Sigmoid colon (tissue), 7 donors: Measurements from ENCODE around the gene SLC25A51. TPM values are rescaled to one million over a fixed set of nuclear protein-coding genes. Genes with fewer than 3 reads are reported as not detected.

Source experiments
- DNase-seq: peaks from one replicate; pipeline ENCODE4 v3.0.0-alpha.2; 2019
- H3K27ac ChIP-seq, 4 donors: fragments of 200-600 bp; sonication (generic); one replicate each; pipeline ENCODE4 v1.5.1; 2016 to 2019; ENCODE audit warnings: mild to moderate bottlenecking in 1 of 4
- H3K27me3 ChIP-seq, 3 donors: fragments of 200-600 bp; sonication (generic); one replicate each; pipeline ENCODE4 v1.5.1; 2019; ENCODE audit warnings: mild to moderate bottlenecking in 1 of 3
- H3K36me3 ChIP-seq, 4 donors: fragments of 200-600 bp; sonication (generic); one replicate each; pipeline ENCODE4 v1.5.1; 2016 to 2019
- H3K4me1 ChIP-seq, 4 donors: fragments of 200-600 bp; sonication (generic); one replicate each; pipeline ENCODE4 v1.5.1; 2017 to 2019
- H3K4me3 ChIP-seq, 4 donors: fragments of 200-600 bp; sonication (generic); one replicate each; pipeline ENCODE4 v1.5.1; 2017 to 2019; ENCODE audit warnings: mild to moderate bottlenecking in 2 of 4, moderate library complexity in 1 of 4
- H3K9me3 ChIP-seq, 4 donors: fragments of 200-600 bp in 3 of 4; sonication (generic) in 3 of 4; one replicate each; pipeline versions ENCODE4 v1.5.1 to v1.6.1; 2013 to 2019
- EP300 ChIP-seq, 4 donors: sonication (generic); formaldehyde crosslinking; IDR thresholded peaks; one replicate each; pipeline ENCODE4 v1.6.1; 2017; ENCODE audit warnings: antibody characterized with exemption in 4 of 4
- POLR2A ChIP-seq, 2 donors: fragments of 450-650 bp; IDR thresholded peaks; one replicate each; pipeline ENCODE4 v1.6.1; 2016; ENCODE audit warnings: antibody characterized with exemption in 2 of 2, mild to moderate bottlenecking in 2 of 2, moderate library complexity in 2 of 2
- POLR2AphosphoS5 ChIP-seq, 4 donors: sonication (generic); formaldehyde crosslinking; IDR thresholded peaks; one replicate each; pipeline ENCODE4 v1.6.1; 2017; ENCODE audit warnings: antibody characterized with exemption in 4 of 4
- WGBS, 2 donors: extraction: QIAGEN DNeasy Blood & Tissue Kit; methylation state at CpG; one replicate each; pipeline ENCODE4 v1.1.7; 2013; 5-methylcytosine and 5-hydroxymethylcytosine counted together
- intact Hi-C: fragments of 100-400 bp; cut with DNase I; formaldehyde crosslinking; loops from one replicate; pipeline ENCODE4 v1.15.1; 2023
- polyA plus RNA-seq, 3 donors: library from polyadenylated mRNA; stranded (reverse); fragments of 200-250 nt; gene quantifications; one replicate each; pipeline ENCODE4 v1.2.3, GENCODE V29; 2013
- total RNA-seq, 4 donors: library from RNA; depleted of rRNA; stranded (reverse); fragments of >200 nt; gene quantifications; one replicate each; pipeline ENCODE4 v1.1.0, GENCODE V29; 2016
- TF ChIP-seq, protein P1 (sequence below), 4 experiments: fragments of 450-650 bp in 3 of 4; fragments of 200-600 bp in 1 of 4; IDR thresholded peaks; one replicate each; pipeline ENCODE4 v1.5.1; 2016 to 2019; ENCODE audit warnings: antibody characterized with exemption in 4 of 4, mild to moderate bottlenecking in 3 of 4, moderate library complexity in 2 of 4
- donor health status: healthy with polysubstance abuse.
- donor health status: Bipolar disorder and iron deficiency.
- donor health status: healthy.

SLC25A51 gene
- total and polyA plus RNA-seq, 7 donors = 4.2 to 31.0 (median 19.3) TPM

DNA sequence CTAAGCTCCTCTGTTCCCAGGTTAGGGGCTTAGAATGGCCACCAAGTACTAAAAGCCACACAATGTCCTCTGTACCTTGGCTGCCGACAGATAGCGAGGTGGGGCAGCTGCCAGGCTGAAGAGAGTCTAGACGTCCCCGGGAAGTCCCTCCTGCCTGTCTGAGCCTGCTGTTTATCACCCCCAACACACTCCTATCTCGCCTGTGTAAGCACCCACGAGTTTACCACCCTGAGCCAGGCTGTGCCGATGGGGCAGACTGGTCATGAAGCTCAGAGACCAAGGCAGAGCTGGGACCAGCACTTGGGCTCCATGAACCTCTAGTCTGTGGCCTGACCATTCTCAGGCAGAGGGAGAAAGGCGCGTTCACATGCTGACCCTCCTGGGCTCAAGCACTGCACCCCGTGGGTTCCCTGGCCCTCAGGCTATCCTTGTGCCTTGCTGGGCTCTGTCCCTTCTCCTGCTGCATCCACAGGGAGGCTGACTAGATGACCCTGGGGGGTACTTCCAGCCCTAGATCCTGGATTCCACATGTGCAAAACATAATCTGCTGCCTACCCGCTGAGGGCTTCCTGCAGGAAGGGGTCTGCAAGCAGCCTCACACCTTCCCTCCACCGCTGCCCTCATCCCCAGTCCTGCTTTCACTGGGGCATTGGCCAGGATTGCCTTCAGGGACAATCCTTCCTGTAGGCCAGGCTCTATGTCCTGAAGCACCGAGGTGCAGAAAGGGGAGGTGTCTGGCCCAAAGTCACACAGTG, 18.6 kb upstream of the SLC25A51 start:
- DNase-seq = peak; percentile 56
- Histone ChIP-seq H3K4me3 (no peak overlapping the region), H3K27me3 (no peaks in the 10 kb centered on the region), H3K27ac (peak overlapping the region in 1 of 4 donors; percentile 28), H3K9me3 (no peaks in the 10 kb centered on the region), H3K4me1 (peaks cover 0 to 15% (median 3%) of the 10 kb centered on the region in 4 donors), H3K36me3 (peaks cover 0 to 17% (median 3%) of the 10 kb centered on the region in 4 donors)
- WGBS, 2 donors = 74 to 80% methylated on average over 13 of the region's 13 CpGs
- TF ChIP-seq, protein P1, sequence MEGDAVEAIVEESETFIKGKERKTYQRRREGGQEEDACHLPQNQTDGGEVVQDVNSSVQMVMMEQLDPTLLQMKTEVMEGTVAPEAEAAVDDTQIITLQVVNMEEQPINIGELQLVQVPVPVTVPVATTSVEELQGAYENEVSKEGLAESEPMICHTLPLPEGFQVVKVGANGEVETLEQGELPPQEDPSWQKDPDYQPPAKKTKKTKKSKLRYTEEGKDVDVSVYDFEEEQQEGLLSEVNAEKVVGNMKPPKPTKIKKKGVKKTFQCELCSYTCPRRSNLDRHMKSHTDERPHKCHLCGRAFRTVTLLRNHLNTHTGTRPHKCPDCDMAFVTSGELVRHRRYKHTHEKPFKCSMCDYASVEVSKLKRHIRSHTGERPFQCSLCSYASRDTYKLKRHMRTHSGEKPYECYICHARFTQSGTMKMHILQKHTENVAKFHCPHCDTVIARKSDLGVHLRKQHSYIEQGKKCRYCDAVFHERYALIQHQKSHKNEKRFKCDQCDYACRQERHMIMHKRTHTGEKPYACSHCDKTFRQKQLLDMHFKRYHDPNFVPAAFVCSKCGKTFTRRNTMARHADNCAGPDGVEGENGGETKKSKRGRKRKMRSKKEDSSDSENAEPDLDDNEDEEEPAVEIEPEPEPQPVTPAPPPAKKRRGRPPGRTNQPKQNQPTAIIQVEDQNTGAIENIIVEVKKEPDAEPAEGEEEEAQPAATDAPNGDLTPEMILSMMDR (IDR thresholded peaks at IDR 0.05) = no peak
- no peak for TF ChIP-seq POLR2AphosphoS5 (IDR thresholded peaks at IDR 0.05)
- no peak for TF ChIP-seq POLR2A (IDR thresholded peaks at IDR 0.05)
- no peak for TF ChIP-seq EP300 (IDR thresholded peaks at IDR 0.05)
- intact Hi-C loops = no loop called here

DNA sequence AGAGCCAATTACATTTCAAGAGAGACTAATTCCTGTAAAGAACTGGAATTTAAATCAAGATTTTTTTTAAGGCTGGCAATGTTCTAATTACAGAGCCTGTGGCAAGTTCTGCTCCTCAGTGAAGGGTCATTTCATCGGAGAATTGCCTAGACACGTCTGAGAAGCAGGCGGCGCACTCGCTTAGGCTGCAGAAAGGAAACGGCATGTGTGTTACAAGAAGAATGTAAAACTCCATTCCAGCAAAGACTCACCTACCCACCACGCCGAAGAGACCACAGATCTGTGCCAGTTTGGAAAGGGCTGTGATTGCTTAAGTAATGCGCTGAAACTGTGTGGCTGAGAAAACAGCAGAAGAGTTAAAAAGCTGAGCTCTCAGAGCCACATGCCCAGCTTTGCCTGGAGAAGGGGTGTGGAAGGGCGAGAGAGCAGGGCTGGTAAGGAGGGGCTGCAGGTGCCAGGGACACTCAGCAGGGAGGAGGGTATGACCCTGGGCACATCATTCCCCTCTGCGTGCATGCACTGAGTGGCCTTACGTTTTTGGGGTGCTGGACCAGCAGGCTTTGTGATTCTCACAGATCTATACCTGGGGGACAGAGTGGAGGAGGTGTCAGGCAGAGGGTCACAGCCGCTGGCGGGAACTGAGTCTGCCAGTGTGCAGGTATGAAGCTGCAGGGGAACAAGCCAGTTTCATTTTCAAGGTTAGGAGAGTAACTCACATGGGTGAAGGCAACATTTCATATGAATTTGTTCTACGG, 17.8 kb upstream of the SLC25A51 start:
- Histone ChIP-seq H3K27me3 (no peaks in the 10 kb centered on the region), H3K36me3 (peaks cover 0 to 17% (median 3%) of the 10 kb centered on the region in 4 donors), H3K9me3 (no peaks in the 10 kb centered on the region), H3K4me3 (no peak overlapping the region), H3K4me1 (peaks cover 0 to 11% (median 3%) of the 10 kb centered on the region in 4 donors), H3K27ac (peak overlapping the region in 1 of 4 donors; percentile 28)
- 90 to 91% methylated on average over 15 of the region's 15 CpGs for WGBS, 2 donors
- TF ChIP-seq, protein P1 (IDR thresholded peaks at IDR 0.05) = no peak
- TF ChIP-seq POLR2A (IDR thresholded peaks at IDR 0.05) (no peak), POLR2AphosphoS5 (IDR thresholded peaks at IDR 0.05) (no peak), EP300 (IDR thresholded peaks at IDR 0.05) (no peak)
- intact Hi-C loops = no loop called here
- peak; percentile 55 for DNase-seq

DNA sequence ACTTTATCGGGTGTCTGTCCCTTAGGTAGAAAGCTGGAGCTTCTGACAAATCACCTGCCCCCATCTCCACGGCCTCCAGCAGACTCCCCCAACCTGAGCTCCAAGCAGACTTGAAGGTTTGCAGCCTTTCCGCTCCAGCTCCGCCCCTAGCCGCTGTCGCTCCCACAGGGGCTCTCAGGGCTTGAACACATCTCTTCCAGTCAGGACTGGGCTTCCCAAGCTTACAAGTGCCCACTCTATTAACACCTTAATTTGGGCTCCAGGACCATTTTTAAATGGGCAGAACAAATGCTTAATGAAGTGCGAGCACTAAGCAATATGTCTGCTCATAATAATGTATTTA, 17.2 kb upstream of the SLC25A51 start:
- Histone ChIP-seq H3K4me3 (no peak overlapping the region), H3K9me3 (no peaks in the 10 kb centered on the region), H3K27ac (no peak overlapping the region), H3K36me3 (peaks cover 0 to 17% (median 3%) of the 10 kb centered on the region in 4 donors), H3K27me3 (no peaks in the 10 kb centered on the region), H3K4me1 (peaks cover 0 to 9% (median 3%) of the 10 kb centered on the region in 4 donors)
- DNase-seq = peak; percentile 62
- intact Hi-C loops = no loop called here
- WGBS, 2 donors = 93 to 96% methylated on average over 7 of the region's 7 CpGs
- no peak for TF ChIP-seq POLR2AphosphoS5 (IDR thresholded peaks at IDR 0.05)
- no peak for TF ChIP-seq POLR2A (IDR thresholded peaks at IDR 0.05)
- TF ChIP-seq, protein P1 (IDR thresholded peaks at IDR 0.05) = no peak

DNA sequence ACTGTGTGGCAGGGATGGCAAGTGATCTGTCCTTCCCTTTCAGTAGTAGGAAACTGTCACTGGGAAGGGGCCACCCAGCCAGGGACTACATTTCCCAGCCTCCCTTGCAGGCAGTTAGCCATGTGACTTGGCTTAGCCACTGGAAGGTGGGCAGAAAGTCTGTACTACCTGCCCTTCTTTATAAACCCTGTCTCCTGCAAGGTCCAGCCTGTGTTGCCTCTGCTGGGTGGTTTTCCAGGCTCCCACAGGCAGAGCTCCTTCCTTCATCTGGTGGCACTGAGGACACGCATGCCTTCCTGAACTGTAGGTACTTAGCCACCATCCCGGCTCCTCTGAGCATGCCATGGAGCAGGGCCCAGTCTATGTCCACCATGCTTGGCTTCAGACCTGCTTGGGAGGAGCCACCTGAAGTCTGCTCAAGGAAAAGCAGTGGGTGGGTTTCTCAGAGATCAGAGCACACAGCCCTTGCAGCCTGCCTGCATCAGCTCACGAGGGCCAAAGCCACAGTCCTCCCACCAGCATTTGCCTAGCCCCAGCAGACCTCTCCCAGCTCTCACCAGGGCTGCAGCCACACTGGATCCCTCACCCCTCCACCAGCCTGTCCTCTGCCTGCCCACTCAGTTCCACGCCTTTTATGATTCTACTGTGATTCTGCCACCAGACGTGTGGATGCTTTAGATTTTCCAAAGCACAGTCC, 16.7 kb upstream of the SLC25A51 start:
- H3K4me1 ChIP-seq = peaks cover 0 to 9% (median 3%) of the 10 kb centered on the region in 4 donors
- H3K36me3 ChIP-seq = peaks cover 0 to 17% (median 3%) of the 10 kb centered on the region in 4 donors
- no peak overlapping the region for H3K27ac ChIP-seq
- H3K9me3 ChIP-seq = no peaks in the 10 kb centered on the region
- intact Hi-C loops = no loop called here
- H3K27me3 ChIP-seq = no peaks in the 10 kb centered on the region
- H3K4me3 ChIP-seq = no peak overlapping the region
- TF ChIP-seq EP300 (IDR thresholded peaks at IDR 0.05) = no peak
- TF ChIP-seq, protein P1 (IDR thresholded peaks at IDR 0.05) = no peak
- TF ChIP-seq POLR2A (IDR thresholded peaks at IDR 0.05) = no peak
- TF ChIP-seq POLR2AphosphoS5 (IDR thresholded peaks at IDR 0.05) = no peak
- peak; percentile 63 for DNase-seq
- WGBS, 2 donors = 92 to 97% methylated on average over 5 of the region's 5 CpGs
